Vagina (tissue), 2 donors: Measurements from ENCODE around the gene PTPRN2.

Experiments used
- POLR2A ChIP-seq, 2 donors: fragments of 450-650 bp; IDR thresholded peaks; one replicate each; pipeline ENCODE4 v1.6.1; 2017; ENCODE audit warnings: antibody characterized with exemption in 2 of 2, mild to moderate bottlenecking in 2 of 2, moderate library complexity in 2 of 2
- POLR2AphosphoS5 ChIP-seq, 2 donors: sonication (generic); formaldehyde crosslinking; IDR thresholded peaks; one replicate each; pipeline ENCODE4 v1.9.0; 2017; ENCODE audit warnings: antibody characterized with exemption in 2 of 2, mild to moderate bottlenecking in 2 of 2, low read depth in 1 of 2; ENCODE audit not compliant: insufficient read depth in 1 of 2
- TF ChIP-seq, protein P1 (sequence below), 3 experiments: fragments of 450-650 bp in 2 of 3; fragments of 200-600 bp in 1 of 3; sonication (generic) in 1 of 3; IDR thresholded peaks; one replicate each; pipeline ENCODE4 v1.5.1; 2017 to 2019; ENCODE audit warnings: antibody characterized with exemption in 3 of 3, mild to moderate bottlenecking in 2 of 3, moderate library complexity in 2 of 3

DNA sequence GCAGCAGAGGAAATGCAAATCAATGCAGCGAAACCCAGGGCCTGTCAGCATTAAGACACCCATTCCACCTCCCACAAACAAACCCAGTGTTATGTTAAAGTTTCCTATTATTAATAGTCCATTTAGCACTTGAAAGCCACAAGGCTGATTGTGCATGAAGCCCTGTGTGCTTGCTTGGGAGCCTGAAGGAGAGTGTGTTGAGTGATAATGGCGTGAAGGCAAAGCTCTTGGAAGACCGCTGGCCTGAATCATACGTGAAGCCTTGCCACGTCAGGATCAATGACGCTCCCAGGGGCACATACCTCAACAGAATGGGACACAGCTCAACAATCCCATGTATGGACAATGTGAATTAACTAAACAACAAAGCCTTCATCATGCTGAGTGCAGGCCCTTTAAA is 25.1 kb downstream of the PTPRN2 start:
- TF ChIP-seq, protein P1, sequence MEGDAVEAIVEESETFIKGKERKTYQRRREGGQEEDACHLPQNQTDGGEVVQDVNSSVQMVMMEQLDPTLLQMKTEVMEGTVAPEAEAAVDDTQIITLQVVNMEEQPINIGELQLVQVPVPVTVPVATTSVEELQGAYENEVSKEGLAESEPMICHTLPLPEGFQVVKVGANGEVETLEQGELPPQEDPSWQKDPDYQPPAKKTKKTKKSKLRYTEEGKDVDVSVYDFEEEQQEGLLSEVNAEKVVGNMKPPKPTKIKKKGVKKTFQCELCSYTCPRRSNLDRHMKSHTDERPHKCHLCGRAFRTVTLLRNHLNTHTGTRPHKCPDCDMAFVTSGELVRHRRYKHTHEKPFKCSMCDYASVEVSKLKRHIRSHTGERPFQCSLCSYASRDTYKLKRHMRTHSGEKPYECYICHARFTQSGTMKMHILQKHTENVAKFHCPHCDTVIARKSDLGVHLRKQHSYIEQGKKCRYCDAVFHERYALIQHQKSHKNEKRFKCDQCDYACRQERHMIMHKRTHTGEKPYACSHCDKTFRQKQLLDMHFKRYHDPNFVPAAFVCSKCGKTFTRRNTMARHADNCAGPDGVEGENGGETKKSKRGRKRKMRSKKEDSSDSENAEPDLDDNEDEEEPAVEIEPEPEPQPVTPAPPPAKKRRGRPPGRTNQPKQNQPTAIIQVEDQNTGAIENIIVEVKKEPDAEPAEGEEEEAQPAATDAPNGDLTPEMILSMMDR (IDR thresholded peaks at IDR 0.05) = no peak
- TF ChIP-seq POLR2AphosphoS5 (IDR thresholded peaks at IDR 0.05; ENCODE audit: insufficient read depth in 1 of 2, low read depth in 1 of 2) (no peak), POLR2A (IDR thresholded peaks at IDR 0.05) (no peak)
